VCaP (cell line): ENCODE results near the gene TBC1D17.

Experiments
- H3K27ac ChIP-seq: fragments of 450-650 bp; 2 replicates; pipeline ENCODE4 v1.5.1; 2017
- CTCF ChIP-seq: fragments of 450-650 bp; conservative IDR thresholded peaks from 2 replicates; pipeline ENCODE4 v1.5.1; 2017; ENCODE audit warnings: mild to moderate bottlenecking, moderate library complexity

TBC1D17 gene

GRCh38 chr19:49929611-49930482, 52.3 kb downstream of the TBC1D17 start:
- peak overlapping the region; percentile 99 for H3K27ac ChIP-seq
- no peak for TF ChIP-seq CTCF

DNA sequence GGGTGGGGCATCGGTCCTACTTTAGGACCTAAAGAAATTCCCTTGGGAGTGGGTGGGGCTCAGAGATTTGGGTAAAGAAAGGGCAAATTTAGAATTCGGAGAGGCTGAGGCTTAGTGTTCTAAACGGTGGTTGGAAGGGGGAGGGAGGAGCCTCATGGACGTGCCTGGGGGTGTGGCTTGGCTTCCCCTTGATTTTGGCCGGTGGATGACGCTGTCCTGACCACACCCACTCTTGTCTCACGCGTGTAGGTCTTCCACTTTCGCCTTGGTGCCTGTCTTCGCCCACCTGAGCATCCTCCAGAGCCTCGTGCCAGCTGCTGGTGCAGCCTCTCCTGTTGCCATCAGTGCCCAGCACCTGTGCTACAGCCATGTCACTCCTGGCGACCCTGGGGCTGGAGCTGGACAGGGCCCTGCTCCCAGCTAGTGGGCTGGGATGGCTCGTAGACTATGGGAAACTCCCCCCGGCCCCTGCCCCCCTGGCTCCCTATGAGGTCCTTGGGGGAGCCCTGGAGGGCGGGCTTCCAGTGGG, 53.0 kb downstream of the TBC1D17 start:
- TF ChIP-seq CTCF, result no peak
- H3K27ac ChIP-seq, result peak overlapping the region; percentile 99

DNA sequence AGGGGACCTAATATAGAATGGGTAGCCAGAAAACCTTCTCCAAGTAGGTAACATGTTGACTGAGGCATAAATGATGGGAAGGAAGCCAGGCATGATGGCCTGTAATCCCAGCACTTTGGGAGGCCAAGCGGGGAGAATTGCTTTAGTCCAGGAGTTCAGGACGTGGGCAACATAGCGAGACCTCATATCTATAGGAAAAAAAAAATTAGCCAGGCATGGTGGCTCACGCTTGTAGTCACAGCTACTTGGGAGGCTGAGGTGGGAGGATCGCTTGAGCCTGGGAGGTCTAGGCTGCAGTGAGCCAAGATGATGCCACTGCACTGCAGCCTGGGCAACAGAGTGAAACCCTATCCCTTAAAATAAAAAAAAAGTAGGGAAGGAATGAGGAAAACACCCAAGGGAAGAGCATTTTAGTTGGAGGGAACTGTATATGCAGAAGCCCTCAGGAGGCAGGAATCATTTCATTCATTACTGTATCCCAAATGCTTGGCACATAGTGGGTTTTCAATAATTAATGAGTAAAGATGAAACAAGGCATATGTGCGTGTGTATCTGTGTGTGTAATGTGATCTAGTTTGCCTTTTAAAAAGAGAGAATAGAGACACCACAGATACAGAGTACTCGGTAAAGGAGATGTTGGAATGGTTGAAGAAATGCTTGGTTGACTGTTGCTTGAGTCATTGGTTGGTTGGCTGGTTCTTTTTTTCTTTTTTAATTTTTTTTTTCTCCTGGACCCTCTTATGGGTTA, 54.0 kb downstream of the TBC1D17 start:
- TF ChIP-seq CTCF, result no peak
- no peak overlapping the region for H3K27ac ChIP-seq

DNA sequence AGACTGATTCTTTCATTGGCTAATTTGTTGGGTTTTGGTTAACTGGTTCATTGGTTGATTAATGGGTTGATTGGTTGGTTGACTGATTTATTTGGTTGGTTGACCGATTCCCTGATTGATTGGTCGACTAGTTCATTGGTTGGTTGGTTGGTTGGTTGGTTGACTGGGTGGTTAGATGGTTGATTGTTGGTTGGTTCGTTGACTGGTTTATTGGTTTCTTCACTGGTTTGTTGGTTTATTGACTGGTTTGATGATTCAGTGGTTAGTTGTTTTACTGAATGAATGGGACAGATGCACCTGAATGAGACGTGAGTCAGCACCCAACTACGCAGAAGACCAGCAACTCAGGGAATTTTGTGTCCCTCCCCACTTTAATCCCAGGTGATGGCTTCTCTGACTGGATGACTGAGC, 54.5 kb downstream of the TBC1D17 start:
- H3K27ac ChIP-seq, result no peak overlapping the region
- TF ChIP-seq CTCF, result no peak

GRCh38 chr19:49932731-49933131, 55.2 kb downstream of the TBC1D17 start:
- H3K27ac ChIP-seq, result no peak overlapping the region
- TF ChIP-seq CTCF, result no peak

DNA sequence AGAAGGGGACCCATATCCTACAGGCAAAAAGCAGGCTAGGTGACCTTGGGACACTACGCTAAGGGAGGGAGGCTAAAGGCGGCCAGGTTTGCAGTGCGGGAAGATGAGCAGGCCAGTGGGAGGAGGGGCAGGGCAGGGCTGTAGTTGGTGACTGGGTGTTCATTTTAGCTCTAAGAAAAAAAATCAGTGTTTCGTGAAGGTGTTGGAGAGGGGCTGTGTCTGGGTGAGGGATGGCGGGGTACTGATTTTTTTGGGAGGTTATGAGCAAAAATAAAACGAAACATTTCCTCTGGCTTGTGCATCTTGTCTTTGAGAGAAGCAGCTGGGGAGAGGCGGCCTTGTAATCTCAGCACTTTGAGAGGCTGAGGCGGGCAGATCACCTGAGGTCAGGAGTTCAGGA, 56.1 kb downstream of the TBC1D17 start:
- H3K27ac ChIP-seq, result no peak overlapping the region
- TF ChIP-seq CTCF, result no peak

GRCh38 chr19:49936549-49936948, 59.0 kb downstream of the TBC1D17 start:
- no peak overlapping the region for H3K27ac ChIP-seq
- no peak for TF ChIP-seq CTCF
